Natural killer cell (primary cell): ENCODE measurements around the gene MAG. TPM values are rescaled to one million over a fixed set of nuclear protein-coding genes. Genes with fewer than 3 reads are reported as not detected.

Source experiments
- ATAC-seq, 3 donors: fragments of 150-1000 bp in 2 of 3; fragments of 200-7000 bp in 1 of 3; cut with Tn5 transposase; 1 replicate in 1 of 3; 2 replicates in 2 of 3; pipeline ENCODE4 v1.10.0; 2021; ENCODE audit warnings: mild to moderate bottlenecking in 2 of 3, moderate library complexity in 2 of 3
- DNase-seq, 2 donors: peaks; one replicate each; pipeline versions ENCODE4 v3.0.0 to v3.0.0-alpha.2; 2013 to 2021; ENCODE audit warnings: mixed read lengths in 1 of 2
- H3K27ac ChIP-seq: one replicate; pipeline ENCODE4 v1.5.1; 2013; ENCODE audit warnings: mild to moderate bottlenecking, low read length
- H3K27me3 ChIP-seq: one replicate; pipeline ENCODE4 v1.6.1; 2013; ENCODE audit warnings: low read length; ENCODE audit not compliant: control insufficient read depth, insufficient read depth
- H3K36me3 ChIP-seq: one replicate; pipeline ENCODE4 v1.6.1; 2013; ENCODE audit warnings: low read length; ENCODE audit not compliant: control insufficient read depth, insufficient read depth
- H3K4me1 ChIP-seq: one replicate; pipeline ENCODE4 v1.6.1; 2013; ENCODE audit warnings: low read length; ENCODE audit not compliant: control insufficient read depth, insufficient read depth
- H3K4me3 ChIP-seq: one replicate; pipeline ENCODE4 v1.5.1; 2013; ENCODE audit warnings: low read length
- H3K9me3 ChIP-seq: one replicate; pipeline ENCODE4 v1.6.1; 2013; ENCODE audit warnings: low read length; ENCODE audit not compliant: control insufficient read depth, insufficient read depth
- H3K27ac Mint-ChIP-seq, 2 donors: one replicate each; pipeline ENCODE4 v1.8.0; 2022; ENCODE audit warnings: mild to moderate bottlenecking in 2 of 2, mixed read lengths in 2 of 2, moderate library complexity in 1 of 2
- H3K27me3 Mint-ChIP-seq, 2 donors: one replicate each; pipeline ENCODE4 v1.8.0; 2022; ENCODE audit warnings: low read depth in 2 of 2, mixed read lengths in 2 of 2
- H3K36me3 Mint-ChIP-seq: one replicate; pipeline ENCODE4 v1.8.0; 2022; ENCODE audit warnings: mixed read lengths
- H3K4me1 Mint-ChIP-seq, 2 donors: one replicate each; pipeline ENCODE4 v1.8.0; 2022; ENCODE audit warnings: mixed read lengths in 2 of 2
- H3K4me3 Mint-ChIP-seq: one replicate; pipeline ENCODE4 v1.8.0; 2022; ENCODE audit warnings: mild to moderate bottlenecking, moderate library complexity, mixed read lengths
- H3K9me3 Mint-ChIP-seq, 2 donors: one replicate each; pipeline ENCODE4 v1.8.0; 2022; ENCODE audit warnings: mixed read lengths in 2 of 2
- WGBS: methylation state at CpG from one replicate; pipeline ENCODE4 v1.1.7; 2013; ENCODE audit warnings: missing lambda C conversion rate; ENCODE audit not compliant: insufficient coverage; 5-methylcytosine and 5-hydroxymethylcytosine counted together
- intact Hi-C: fragments of 100-400 bp; cut with micrococcal nuclease; formaldehyde crosslinking; loops from one replicate; pipeline ENCODE4 v1.14.2; 2022
- total RNA-seq, 4 donors: library from RNA; stranded (reverse); fragments of 120-200 nt in 1 of 4; gene quantifications; one replicate each; pipeline versions ENCODE4 v1.2.3 to v1.2.4, GENCODE V29; 2013 to 2022
- TF ChIP-seq, protein P1 (sequence below): fragments of 200-600 bp; IDR thresholded peaks from one replicate; pipeline ENCODE4 v1.8.0; 2022; ENCODE audit warnings: antibody characterized with exemption

MAG gene
- total RNA-seq, 3 donors from 2014 or later (not counting 1 experiment from before 2014, with no cell fraction given), result not detected

DNA sequence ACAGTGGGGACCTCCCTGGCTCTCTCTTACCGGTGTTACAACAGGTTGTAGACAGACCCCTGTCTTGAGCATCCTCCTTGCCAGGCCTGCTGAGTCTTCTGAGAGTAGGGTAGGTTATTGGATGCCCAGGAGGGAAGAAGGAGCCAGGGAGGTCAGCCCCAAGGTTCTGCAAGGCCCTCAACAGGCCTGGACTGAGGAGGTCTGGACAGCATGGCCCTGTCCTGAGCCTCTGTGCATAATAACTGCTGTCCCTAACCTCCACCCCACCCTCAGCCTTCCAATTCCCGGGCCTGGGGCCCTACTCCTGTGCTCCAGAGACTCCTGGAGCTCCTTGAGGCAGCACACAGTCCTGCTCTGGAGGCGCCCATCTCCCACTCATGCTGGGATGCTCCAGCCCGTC, 37.4 kb downstream of the MAG start:
- H3K4me1 ChIP-seq, result peaks cover 12% of the 10 kb centered on the region
- peak overlapping the region; percentile 56 for H3K4me3 ChIP-seq
- H3K36me3 ChIP-seq, result no peaks in the 10 kb centered on the region
- H3K27ac Mint-ChIP-seq, result no peak overlapping the region
- TF ChIP-seq, protein P1, sequence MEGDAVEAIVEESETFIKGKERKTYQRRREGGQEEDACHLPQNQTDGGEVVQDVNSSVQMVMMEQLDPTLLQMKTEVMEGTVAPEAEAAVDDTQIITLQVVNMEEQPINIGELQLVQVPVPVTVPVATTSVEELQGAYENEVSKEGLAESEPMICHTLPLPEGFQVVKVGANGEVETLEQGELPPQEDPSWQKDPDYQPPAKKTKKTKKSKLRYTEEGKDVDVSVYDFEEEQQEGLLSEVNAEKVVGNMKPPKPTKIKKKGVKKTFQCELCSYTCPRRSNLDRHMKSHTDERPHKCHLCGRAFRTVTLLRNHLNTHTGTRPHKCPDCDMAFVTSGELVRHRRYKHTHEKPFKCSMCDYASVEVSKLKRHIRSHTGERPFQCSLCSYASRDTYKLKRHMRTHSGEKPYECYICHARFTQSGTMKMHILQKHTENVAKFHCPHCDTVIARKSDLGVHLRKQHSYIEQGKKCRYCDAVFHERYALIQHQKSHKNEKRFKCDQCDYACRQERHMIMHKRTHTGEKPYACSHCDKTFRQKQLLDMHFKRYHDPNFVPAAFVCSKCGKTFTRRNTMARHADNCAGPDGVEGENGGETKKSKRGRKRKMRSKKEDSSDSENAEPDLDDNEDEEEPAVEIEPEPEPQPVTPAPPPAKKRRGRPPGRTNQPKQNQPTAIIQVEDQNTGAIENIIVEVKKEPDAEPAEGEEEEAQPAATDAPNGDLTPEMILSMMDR, result no peak
- H3K4me1 Mint-ChIP-seq, result no peaks in the 10 kb centered on the region
- ATAC-seq (no peak), DNase-seq (no peak)
- WGBS, result 59% methylated on average over 4 of the region's 4 CpGs
- intact Hi-C loops, result no loop called here
- H3K9me3 Mint-ChIP-seq, result no peaks in the 10 kb centered on the region
- no peaks in the 10 kb centered on the region for H3K9me3 ChIP-seq
- H3K27me3 ChIP-seq, result no peaks in the 10 kb centered on the region
- no peaks in the 10 kb centered on the region for H3K36me3 Mint-ChIP-seq
- peaks cover 15 to 28% of the 10 kb centered on the region in 2 donors for H3K27me3 Mint-ChIP-seq
- H3K27ac ChIP-seq, result peak overlapping the region; percentile 73
- H3K4me3 Mint-ChIP-seq, result no peak overlapping the region

DNA sequence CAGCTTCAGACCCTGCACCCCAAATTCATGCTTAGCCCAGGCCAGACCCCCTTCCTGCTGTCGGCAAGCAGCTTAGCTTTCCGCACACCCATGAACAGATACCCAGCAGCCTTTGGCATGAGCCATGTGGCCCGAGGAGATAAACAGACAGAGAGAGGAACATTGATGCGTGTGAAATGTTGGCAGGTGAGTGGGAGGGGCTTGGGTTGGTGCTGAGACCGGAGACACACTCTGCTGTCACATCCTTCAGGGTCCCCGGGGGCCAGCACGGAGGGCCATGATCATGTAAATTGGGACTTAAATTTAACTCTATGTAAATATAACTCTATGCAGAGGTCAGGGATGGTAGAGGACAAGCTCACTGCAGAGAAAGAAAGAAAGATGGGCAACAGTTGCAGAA, 38.5 kb downstream of the MAG start:
- no peak overlapping the region for H3K4me3 Mint-ChIP-seq
- DNase-seq (no peak), ATAC-seq (no peak)
- WGBS, result 62% methylated on average over 5 of the region's 7 CpGs
- no peaks in the 10 kb centered on the region for H3K9me3 Mint-ChIP-seq
- no peaks in the 10 kb centered on the region for H3K36me3 ChIP-seq
- H3K27me3 ChIP-seq, result no peaks in the 10 kb centered on the region
- H3K27ac ChIP-seq, result peak overlapping the region; percentile 73
- peak overlapping the region; percentile 56 for H3K4me3 ChIP-seq
- H3K4me1 ChIP-seq, result peaks cover 12% of the 10 kb centered on the region
- intact Hi-C loops, result no loop called here
- no peak overlapping the region for H3K27ac Mint-ChIP-seq
- H3K36me3 Mint-ChIP-seq, result no peaks in the 10 kb centered on the region
- no peaks in the 10 kb centered on the region for H3K4me1 Mint-ChIP-seq
- TF ChIP-seq, protein P1, result no peak
- H3K9me3 ChIP-seq, result no peaks in the 10 kb centered on the region
- peaks cover 15 to 28% of the 10 kb centered on the region in 2 donors for H3K27me3 Mint-ChIP-seq

DNA sequence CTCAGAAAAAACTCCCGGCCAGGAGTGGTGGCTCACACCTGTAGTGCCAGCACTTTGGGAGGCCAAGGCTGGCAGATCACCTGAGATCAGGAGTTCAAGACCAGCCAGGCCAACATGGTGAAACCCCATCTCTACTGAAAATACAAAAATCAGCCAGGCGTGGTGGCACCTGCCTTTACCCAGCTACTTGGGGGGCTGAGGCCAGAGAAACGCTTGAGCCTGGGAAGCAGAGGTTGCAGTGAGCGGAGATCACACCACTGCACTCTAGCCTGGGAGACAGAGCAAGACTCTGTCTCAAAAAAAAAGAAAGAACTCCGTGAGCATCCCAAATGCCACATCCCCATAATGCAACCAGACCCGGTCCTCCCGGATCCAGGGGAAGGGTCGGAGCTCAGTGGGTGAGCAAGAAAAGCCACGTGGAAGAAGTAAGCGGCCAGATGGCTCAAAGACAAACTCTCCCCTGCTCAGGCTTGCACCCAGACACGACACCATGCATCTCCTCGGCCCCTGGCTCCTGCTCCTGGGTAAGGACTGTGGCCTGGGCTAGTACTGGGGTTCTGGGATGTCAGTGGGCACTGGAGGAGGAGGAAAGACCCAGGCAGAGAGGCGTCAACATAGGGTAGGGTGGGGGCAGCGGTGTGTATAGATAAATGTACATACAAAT, 39.7 kb downstream of the MAG start:
- peak overlapping the region; percentile 29 for H3K4me3 ChIP-seq
- no peaks in the 10 kb centered on the region for H3K36me3 ChIP-seq
- H3K4me3 Mint-ChIP-seq, result no peak overlapping the region
- TF ChIP-seq, protein P1, result no peak
- no peaks in the 10 kb centered on the region for H3K9me3 ChIP-seq
- no peak for ATAC-seq
- no peaks in the 10 kb centered on the region for H3K4me1 Mint-ChIP-seq
- H3K27ac ChIP-seq, result peak overlapping the region; percentile 11
- WGBS, result 75% methylated on average over 12 of the region's 14 CpGs
- H3K27ac Mint-ChIP-seq, result no peak overlapping the region
- no peaks in the 10 kb centered on the region for H3K36me3 Mint-ChIP-seq
- peaks cover 12% of the 10 kb centered on the region for H3K4me1 ChIP-seq
- H3K9me3 Mint-ChIP-seq, result no peaks in the 10 kb centered on the region
- intact Hi-C loops, result no loop called here
- no peaks in the 10 kb centered on the region for H3K27me3 ChIP-seq
- DNase-seq, result no peak
- H3K27me3 Mint-ChIP-seq, result peaks cover 15 to 24% of the 10 kb centered on the region in 2 donors

DNA sequence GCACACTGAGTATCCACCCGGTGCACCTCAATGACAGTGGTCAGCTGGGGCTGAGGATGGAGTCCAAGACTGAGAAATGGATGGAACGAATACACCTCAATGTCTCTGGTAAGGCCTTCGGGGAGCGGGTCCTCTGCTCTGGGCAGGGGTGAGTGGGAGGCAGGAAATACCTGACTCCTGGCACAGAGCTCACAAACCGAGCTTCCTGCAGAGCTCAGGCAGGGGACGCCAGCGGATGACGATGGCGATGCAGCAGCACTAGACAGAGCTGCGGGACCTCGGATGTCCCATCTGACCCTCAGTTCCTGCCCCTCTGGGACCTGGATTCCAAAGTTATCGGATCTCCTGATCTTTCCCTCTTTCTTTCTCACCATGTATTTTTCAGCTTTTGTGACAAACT, 40.9 kb downstream of the MAG start:
- Histone ChIP-seq H3K27me3 (no peaks in the 10 kb centered on the region), H3K27ac (no peak overlapping the region), H3K4me3 (peak overlapping the region; percentile 11), H3K36me3 (no peaks in the 10 kb centered on the region), H3K9me3 (no peaks in the 10 kb centered on the region), H3K4me1 (peaks cover 12% of the 10 kb centered on the region)
- Mint-ChIP-seq H3K9me3 (no peaks in the 10 kb centered on the region), H3K36me3 (no peaks in the 10 kb centered on the region), H3K4me3 (no peak overlapping the region), H3K27ac (no peak overlapping the region), H3K4me1 (no peaks in the 10 kb centered on the region), H3K27me3 (peaks cover 15 to 21% of the 10 kb centered on the region in 2 donors)
- TF ChIP-seq, protein P1, result no peak
- WGBS, result 22% methylated on average over 12 of the region's 12 CpGs
- intact Hi-C loops, result no loop called here
- peak in 1 of 2 donors; percentile 57 for DNase-seq
- no peak for ATAC-seq
